ENCODE measurements around the gene ISOC1. TPM values are rescaled to one million over a fixed set of nuclear protein-coding genes. Genes with fewer than 3 reads are reported as not detected.

Gene ISOC1
- 15.7 to 17.7 TPM (median 16.2 TPM) in 5 replicates for total RNA-seq (2022; extraction: Qiagen RNA extraction; ENCODE audit: low read depth)

GRCh38 chr5:129094087-129094923, at the start of gene ISOC1:
TSS of gene ISOC1 (plus strand) at chr5:129094749. CDS start at chr5:129094767, 18 bp downstream.

Other genes starting within 250 kb of the ISOC1 start
- 0.06 to 0.10 TPM in 2 of 5 replicates, not detected in the others for gene SLC27A6, start 129.3 kb upstream of the ISOC1 start, total RNA-seq (2022; extraction: Qiagen RNA extraction; ENCODE audit: low read depth)

Measured in A549 treated with ZK216348 at 1 μM for 4 hours (cell line).